ENCODE results near the gene ZNF511. TPM values are rescaled to one million over a fixed set of nuclear protein-coding genes. Genes with fewer than 3 reads are reported as not detected.
A peak's percentile ranks its signal among the peaks of the same experiment; 100 is the strongest.

ZNF511 gene
- total RNA-seq, 6 donors from 2014 or later, result 12.6 to 44.2 (median 33.0) TPM

DNA sequence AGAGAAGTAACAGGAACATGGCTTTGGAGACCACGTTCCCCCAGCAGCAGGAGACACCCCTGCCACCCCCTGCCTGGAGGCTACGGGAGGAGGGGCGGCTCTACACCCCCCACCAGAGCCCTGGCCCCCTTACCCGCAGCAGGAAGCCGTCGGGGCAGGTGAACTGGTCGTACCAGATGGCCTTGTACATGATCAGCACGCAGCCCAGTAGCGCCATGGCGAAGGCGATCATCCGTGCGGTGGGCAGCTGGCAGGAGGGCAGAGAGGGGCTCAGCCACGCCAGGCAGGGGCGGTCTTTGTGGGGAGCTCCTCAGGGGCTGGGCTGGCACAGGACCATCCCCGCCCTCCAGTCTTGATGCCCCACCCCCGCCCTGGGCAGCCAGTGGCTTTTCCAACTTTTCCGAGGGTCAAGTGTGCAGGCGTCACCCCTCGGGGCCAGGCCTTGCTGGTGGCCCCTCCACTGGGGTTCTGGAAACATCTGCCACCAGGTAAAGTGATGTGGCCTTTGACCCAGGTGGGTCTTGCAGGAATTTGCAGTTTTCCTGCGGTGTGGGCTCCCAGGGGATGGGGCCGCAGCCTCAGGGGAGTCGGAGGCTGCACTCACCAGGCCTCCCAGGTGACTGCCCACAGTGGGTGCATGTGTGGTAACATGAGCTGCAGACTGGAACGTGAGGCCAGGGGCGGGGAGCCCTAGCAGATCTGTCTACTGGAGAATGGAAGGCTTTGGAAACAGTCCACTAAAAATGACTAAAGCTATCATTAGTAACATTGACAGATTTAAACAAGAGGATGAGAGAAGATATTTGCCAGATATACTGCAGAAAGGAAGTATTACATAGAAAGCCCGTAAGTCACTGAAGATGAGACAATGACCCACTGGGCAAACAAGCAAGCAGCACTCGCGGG is 18.3 kb downstream of the ZNF511 start:
- Histone ChIP-seq H3K9me3 (no peaks in the 10 kb centered on the region), H3K27ac (no peak overlapping the region), H3K27me3 (peaks cover 11 to 51% (median 41%) of the 10 kb centered on the region in 4 donors), H3K36me3 (no peaks in the 10 kb centered on the region), H3K4me3 (no peak overlapping the region), H3K4me1 (peaks cover 19 to 34% (median 24%) of the 10 kb centered on the region in 4 donors)
- TF ChIP-seq POLR2A (IDR thresholded peaks at IDR 0.05) (no peak), EP300 (IDR thresholded peaks at IDR 0.05) (no peak), POLR2AphosphoS5 (IDR thresholded peaks at IDR 0.05) (no peak)
- TF ChIP-seq, protein P1, sequence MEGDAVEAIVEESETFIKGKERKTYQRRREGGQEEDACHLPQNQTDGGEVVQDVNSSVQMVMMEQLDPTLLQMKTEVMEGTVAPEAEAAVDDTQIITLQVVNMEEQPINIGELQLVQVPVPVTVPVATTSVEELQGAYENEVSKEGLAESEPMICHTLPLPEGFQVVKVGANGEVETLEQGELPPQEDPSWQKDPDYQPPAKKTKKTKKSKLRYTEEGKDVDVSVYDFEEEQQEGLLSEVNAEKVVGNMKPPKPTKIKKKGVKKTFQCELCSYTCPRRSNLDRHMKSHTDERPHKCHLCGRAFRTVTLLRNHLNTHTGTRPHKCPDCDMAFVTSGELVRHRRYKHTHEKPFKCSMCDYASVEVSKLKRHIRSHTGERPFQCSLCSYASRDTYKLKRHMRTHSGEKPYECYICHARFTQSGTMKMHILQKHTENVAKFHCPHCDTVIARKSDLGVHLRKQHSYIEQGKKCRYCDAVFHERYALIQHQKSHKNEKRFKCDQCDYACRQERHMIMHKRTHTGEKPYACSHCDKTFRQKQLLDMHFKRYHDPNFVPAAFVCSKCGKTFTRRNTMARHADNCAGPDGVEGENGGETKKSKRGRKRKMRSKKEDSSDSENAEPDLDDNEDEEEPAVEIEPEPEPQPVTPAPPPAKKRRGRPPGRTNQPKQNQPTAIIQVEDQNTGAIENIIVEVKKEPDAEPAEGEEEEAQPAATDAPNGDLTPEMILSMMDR (IDR thresholded peaks at IDR 0.05), result no peak
- DNase-seq (peak in 1 of 2 donors; percentile 67), ATAC-seq (ENCODE audit: low FRiP score in 2 of 2) (no peak)
- 22 to 35% methylated on average over 12 to 22 of the region's 28 CpGs for WGBS, 2 donors

DNA sequence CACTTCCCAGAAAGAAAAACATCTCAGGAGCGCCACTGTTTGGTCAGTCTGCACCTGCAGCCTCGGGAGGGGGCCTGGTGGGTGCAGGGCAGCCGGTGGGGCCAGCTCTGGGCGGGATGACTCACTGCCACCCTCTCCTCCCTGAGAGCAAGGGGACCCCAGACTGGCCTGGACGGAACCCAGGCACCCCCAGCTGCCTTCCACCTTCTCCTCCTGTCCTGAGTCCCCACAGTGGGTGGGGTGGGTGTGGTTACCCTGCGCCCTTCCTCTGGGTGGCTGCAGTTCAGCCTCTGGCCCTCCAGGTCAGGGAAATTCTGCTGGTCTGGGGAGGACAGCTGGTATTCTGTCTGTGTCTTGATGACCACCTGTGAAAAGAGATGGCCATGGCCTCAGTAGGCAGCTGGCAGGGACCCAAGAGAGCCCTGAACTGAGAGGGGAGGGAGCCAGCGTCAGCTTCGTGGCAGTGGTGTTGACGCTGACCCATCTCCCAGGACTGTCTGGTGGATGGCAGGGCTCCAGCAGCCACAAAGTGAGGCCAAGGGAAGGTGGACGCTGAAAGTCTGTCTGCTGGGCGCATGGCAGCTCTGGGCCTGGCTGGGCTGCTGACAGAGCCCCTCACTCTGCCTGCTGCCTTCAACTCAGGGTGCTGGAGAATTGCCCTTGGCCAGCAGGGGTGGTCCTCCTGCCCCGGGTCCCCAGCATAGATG is 19.1 kb downstream of the ZNF511 start:
- H3K9me3 ChIP-seq, result no peaks in the 10 kb centered on the region
- no peak for ATAC-seq (ENCODE audit: low FRiP score in 2 of 2)
- no peak for TF ChIP-seq EP300 (IDR thresholded peaks at IDR 0.05)
- TF ChIP-seq POLR2AphosphoS5 (IDR thresholded peaks at IDR 0.05), result no peak
- TF ChIP-seq, protein P1 (IDR thresholded peaks at IDR 0.05), result no peak
- DNase-seq, result no peak
- no peaks in the 10 kb centered on the region for H3K36me3 ChIP-seq
- WGBS, 2 donors, result 37 to 50% methylated on average over 8 to 12 of the region's 12 CpGs
- H3K4me1 ChIP-seq, result peaks cover 19 to 34% (median 24%) of the 10 kb centered on the region in 4 donors
- no peak overlapping the region for H3K4me3 ChIP-seq
- H3K27me3 ChIP-seq, result peaks cover 11 to 53% (median 41%) of the 10 kb centered on the region in 4 donors
- no peak overlapping the region for H3K27ac ChIP-seq

DNA sequence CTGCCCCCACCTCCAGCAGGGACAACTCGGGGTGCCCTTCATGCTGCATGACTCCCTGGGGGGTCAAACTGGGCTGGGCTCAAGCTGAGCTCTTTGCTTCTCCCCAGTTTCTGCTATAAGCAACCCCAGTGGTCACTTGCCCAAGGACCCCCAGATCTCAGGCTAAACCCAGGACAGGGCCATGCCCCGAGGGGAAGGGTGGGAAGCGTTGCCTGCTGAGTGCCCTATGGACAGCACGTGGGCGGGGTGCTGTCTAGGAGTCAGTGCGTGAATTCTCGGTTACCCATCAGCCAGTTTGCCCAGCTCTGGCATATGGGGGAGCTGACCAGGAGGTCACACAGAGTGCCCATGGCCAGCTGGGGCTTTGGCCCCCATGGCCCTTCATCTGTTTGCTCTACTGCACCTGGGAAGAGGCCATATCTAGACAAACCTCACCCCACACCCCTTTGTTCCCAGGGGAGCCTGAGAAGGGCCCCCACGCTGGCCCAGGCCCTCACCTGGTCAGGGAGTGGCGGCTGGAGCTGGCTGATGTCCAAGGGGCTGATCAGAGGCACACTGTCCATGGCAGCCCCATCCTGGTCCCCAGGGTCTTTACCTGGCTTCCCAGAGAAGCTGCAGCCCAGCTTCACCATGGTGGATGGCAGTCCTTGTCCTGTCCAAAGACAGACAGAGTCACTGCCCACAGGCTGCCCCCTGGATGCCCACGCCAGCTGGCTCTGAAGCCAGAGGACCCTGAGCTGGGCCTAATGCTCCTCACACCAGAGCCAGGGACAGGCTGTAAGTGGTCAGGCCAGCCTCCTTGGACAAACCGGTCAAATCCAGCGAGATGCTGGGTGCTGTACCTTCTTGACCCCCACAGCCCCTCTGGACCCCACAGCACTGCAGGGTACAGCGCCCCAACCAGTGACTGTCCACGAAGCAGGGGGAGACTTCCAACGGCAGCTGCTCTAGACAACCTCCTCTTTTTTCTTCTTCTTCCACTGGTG is 19.9 kb downstream of the ZNF511 start:
- DNase-seq (peak in 1 of 2 donors; percentile 28), ATAC-seq (ENCODE audit: low FRiP score in 2 of 2) (no peak)
- H3K36me3 ChIP-seq, result no peaks in the 10 kb centered on the region
- H3K4me1 ChIP-seq, result peaks cover 19 to 34% (median 24%) of the 10 kb centered on the region in 4 donors
- no peak overlapping the region for H3K4me3 ChIP-seq
- H3K9me3 ChIP-seq, result no peaks in the 10 kb centered on the region
- 76 to 84% methylated on average over 9 to 15 of the region's 15 CpGs for WGBS, 2 donors
- H3K27ac ChIP-seq, result no peak overlapping the region
- H3K27me3 ChIP-seq, result peaks cover 11 to 54% (median 41%) of the 10 kb centered on the region in 4 donors
- TF ChIP-seq POLR2A (IDR thresholded peaks at IDR 0.05), result no peak
- no peak for TF ChIP-seq POLR2AphosphoS5 (IDR thresholded peaks at IDR 0.05)
- TF ChIP-seq, protein P1 (IDR thresholded peaks at IDR 0.05), result no peak
- TF ChIP-seq EP300 (IDR thresholded peaks at IDR 0.05), result no peak

DNA sequence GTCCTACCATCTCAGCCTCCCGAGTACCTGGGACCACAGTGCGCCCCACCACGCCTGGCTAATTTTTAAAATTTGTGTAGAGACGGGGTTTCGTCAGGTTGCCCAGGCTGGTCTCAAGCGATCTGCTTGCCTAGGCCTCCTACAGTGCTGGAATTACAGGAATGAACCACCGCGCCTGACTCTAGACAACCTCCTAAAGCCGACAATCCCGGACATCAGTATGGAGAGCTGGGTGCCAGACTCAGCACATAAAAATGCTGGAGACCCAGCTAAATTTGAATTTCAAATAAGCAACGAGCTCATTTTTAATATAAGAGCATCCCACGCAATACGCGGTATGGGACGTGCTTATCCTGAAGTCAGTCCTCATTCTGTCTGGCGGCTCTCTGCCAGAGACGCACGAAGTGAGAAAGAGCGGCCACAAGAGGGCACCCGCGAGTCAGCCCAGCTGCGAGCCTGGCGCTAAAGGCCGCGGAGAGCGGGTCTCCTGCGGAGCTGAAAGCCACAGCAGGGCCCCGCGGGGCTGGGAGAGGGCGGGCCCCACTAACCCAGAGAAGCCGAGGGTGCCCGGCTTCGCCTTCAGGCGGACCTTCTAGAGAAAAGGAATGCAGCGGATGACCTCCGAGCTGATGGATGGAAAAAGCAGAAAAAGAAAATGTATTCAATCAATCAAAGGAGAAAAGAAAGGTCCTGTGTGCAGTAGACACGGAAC is 20.9 kb downstream of the ZNF511 start:
- WGBS, 2 donors, result 8 to 9% methylated on average over 37 of the region's 37 CpGs
- Histone ChIP-seq H3K27ac (no peak overlapping the region), H3K4me3 (peak overlapping the region in 2 of 4 donors; percentile 17 to 35)

More for the DNA sequence above, 20.9 kb downstream of the ZNF511 start:
- peaks cover 17 to 28% (median 23%) of the 10 kb centered on the region in 4 donors for H3K4me1 ChIP-seq
- peaks cover 11 to 56% (median 42%) of the 10 kb centered on the region in 4 donors for H3K27me3 ChIP-seq
- H3K9me3 ChIP-seq, result no peaks in the 10 kb centered on the region
- peak; percentile 87 to 93 for ATAC-seq (ENCODE audit: low FRiP score in 2 of 2)
- no peak for TF ChIP-seq POLR2A (IDR thresholded peaks at IDR 0.05)
- TF ChIP-seq, protein P1 (IDR thresholded peaks at IDR 0.05), result peak; percentile 76 to 89 (median 82)
- DNase-seq, result peak; percentile 85 to 92
- no peaks in the 10 kb centered on the region for H3K36me3 ChIP-seq

Data from upper lobe of left lung (tissue), 6 donors.